SK-N-SH treated with all-trans-retinoic acid at 6 μM for 48 hours (cell line): ENCODE results near the gene PCTP.

Experiments used
- ATAC-seq: fragments of 200-7000 bp; cut with Tn5 transposase; 3 replicates; pipeline ENCODE4 v1.9.1; 2020; ENCODE audit warnings: mild to moderate bottlenecking, moderate library complexity
- ARNTL ChIP-seq: fragments of 450-650 bp; formaldehyde crosslinking; IDR thresholded peaks from 2 replicates; pipeline ENCODE4 v1.5.0; 2020; ENCODE audit warnings: low read depth, mild to moderate bottlenecking, moderate library complexity, borderline replicate concordance
- BACH2 ChIP-seq: fragments of 250-450 bp; sonication (Bioruptor Pico); IDR thresholded peaks from 2 replicates; pipeline ENCODE4 v1.9.0; 2021; ENCODE audit warnings: mild to moderate bottlenecking, borderline replicate concordance
- CSDC2 ChIP-seq: fragments of 250-450 bp; sonication (Bioruptor Pico); IDR thresholded peaks from 2 replicates; pipeline ENCODE4 v1.5.0; 2020; ENCODE audit warnings: mild to moderate bottlenecking, moderate library complexity
- ESRRG ChIP-seq: fragments of 250-450 bp; sonication (Bioruptor Pico); IDR thresholded peaks from 2 replicates; pipeline ENCODE4 v1.6.1; 2021; ENCODE audit warnings: mild to moderate bottlenecking
- GLIS3 ChIP-seq: fragments of 250-450 bp; sonication (Bioruptor Pico); IDR thresholded peaks from 2 replicates; pipeline ENCODE4 v1.5.0; 2020; ENCODE audit warnings: mild to moderate bottlenecking, moderate library complexity
- ISL1 ChIP-seq: fragments of 250-450 bp; sonication (Bioruptor Pico); IDR thresholded peaks from 2 replicates; pipeline ENCODE4 v2.1.2; 2022; ENCODE audit warnings: mild to moderate bottlenecking, moderate library complexity
- OSR1 ChIP-seq: fragments of 250-450 bp; sonication (Bioruptor Pico); IDR thresholded peaks from 2 replicates; pipeline ENCODE4 v1.8.0; 2022; ENCODE audit warnings: moderate library complexity, mild to moderate bottlenecking, inconsistent platforms
- PPARA ChIP-seq: fragments of 250-450 bp; sonication (Bioruptor Pico); IDR thresholded peaks from 2 replicates; pipeline ENCODE4 v1.5.0; 2020; ENCODE audit warnings: mild to moderate bottlenecking, borderline replicate concordance
- RARB ChIP-seq: fragments of 250-450 bp; sonication (Bioruptor Pico); IDR thresholded peaks from 2 replicates; pipeline ENCODE4 v1.8.0; 2021; ENCODE audit warnings: mild to moderate bottlenecking, moderate library complexity
- TCF4 ChIP-seq: fragments of 250-450 bp; sonication (Bioruptor Pico); IDR thresholded peaks from 2 replicates; pipeline ENCODE4 v1.8.0; 2021; ENCODE audit warnings: mild to moderate bottlenecking, moderate library complexity, borderline replicate concordance
- TOX ChIP-seq: fragments of 250-450 bp; sonication (Bioruptor Pico); IDR thresholded peaks from 2 replicates; pipeline ENCODE4 v1.8.0; 2021; ENCODE audit warnings: mild to moderate bottlenecking, moderate library complexity, borderline replicate concordance
- ZC3H10 ChIP-seq: fragments of 250-450 bp; sonication (Bioruptor Pico); IDR thresholded peaks from 2 replicates; pipeline ENCODE4 v1.5.1; 2021; ENCODE audit warnings: mild to moderate bottlenecking, moderate library complexity
- ZFP3 ChIP-seq: fragments of 250-450 bp; sonication (Bioruptor Pico); IDR thresholded peaks from 2 replicates; pipeline ENCODE4 v1.5.0; 2020; ENCODE audit warnings: mild to moderate bottlenecking, moderate library complexity
- ZFP30 ChIP-seq: fragments of 450-650 bp; formaldehyde crosslinking; IDR thresholded peaks from 2 replicates; pipeline ENCODE4 v1.5.0; 2022; ENCODE audit warnings: mild to moderate bottlenecking, moderate library complexity
- ZNF565 ChIP-seq: fragments of 450-650 bp; formaldehyde crosslinking; conservative IDR thresholded peaks from 2 replicates; pipeline ENCODE4 v1.5.0; 2020; ENCODE audit warnings: low read depth, mild to moderate bottlenecking, moderate library complexity
- ZNF70 ChIP-seq: fragments of 450-650 bp; formaldehyde crosslinking; IDR thresholded peaks from 2 replicates; pipeline ENCODE4 v1.5.0; 2020; ENCODE audit warnings: mild to moderate bottlenecking, moderate library complexity
- ZNF8 ChIP-seq: fragments of 450-650 bp; formaldehyde crosslinking; IDR thresholded peaks from 2 replicates; pipeline ENCODE4 v1.5.0; 2020; ENCODE audit warnings: mild to moderate bottlenecking, moderate library complexity
- TF ChIP-seq, protein P1 (sequence below): fragments of 250-450 bp; sonication (Bioruptor Pico); IDR thresholded peaks from 2 replicates; pipeline ENCODE4 v1.5.1; 2021; ENCODE audit warnings: mild to moderate bottlenecking, moderate library complexity
- TF ChIP-seq, protein P2 (sequence below): fragments of 250-450 bp; sonication (Bioruptor Pico); IDR thresholded peaks from 2 replicates; pipeline ENCODE4 v1.5.1; 2020; ENCODE audit warnings: low read depth, mild to moderate bottlenecking, moderate library complexity
- TF ChIP-seq, protein P3 (sequence below): fragments of 250-450 bp; sonication (Bioruptor Pico); IDR thresholded peaks from 2 replicates; pipeline ENCODE4 v1.5.0; 2020; ENCODE audit warnings: mild to moderate bottlenecking, moderate library complexity

The PCTP gene

DNA sequence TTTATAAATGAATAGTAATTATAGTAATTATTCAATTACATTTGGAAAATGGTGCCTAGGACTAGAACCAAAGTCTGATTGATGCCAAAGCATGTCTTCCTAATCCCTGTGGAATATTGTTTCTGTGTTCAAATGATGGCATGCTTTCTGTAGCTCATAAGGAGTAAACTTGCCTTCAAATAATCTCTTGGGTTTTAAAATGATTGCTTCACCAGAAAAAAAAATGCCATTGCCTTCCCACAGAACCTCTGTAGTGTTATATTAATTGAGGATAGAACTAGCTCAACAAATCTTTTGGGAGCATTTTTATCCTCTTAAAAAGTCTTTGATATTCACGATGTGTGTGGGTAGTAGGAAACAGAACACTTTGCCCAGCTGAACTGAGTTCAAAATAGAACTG, 20.5 kb upstream of the PCTP start:
- TF ChIP-seq OSR1 (CRISPR knock-in tag) (no peak), TOX (CRISPR knock-in tag) (no peak), TCF4 (CRISPR knock-in tag) (no peak), RARB (no peak), ARNTL (CRISPR knock-in tag) (no peak), ZFP3 (no peak), PPARA (CRISPR knock-in tag) (no peak), ISL1 (CRISPR knock-in tag) (no peak), ZFP30 (CRISPR knock-in tag) (no peak), ZNF8 (CRISPR knock-in tag) (no peak), ZC3H10 (CRISPR knock-in tag) (no peak), ZNF565 (CRISPR knock-in tag) (no peak), BACH2 (CRISPR knock-in tag) (no peak), GLIS3 (CRISPR knock-in tag) (no peak), CSDC2 (CRISPR knock-in tag) (no peak), ZNF70 (CRISPR knock-in tag) (no peak)
- TF ChIP-seq, protein P1, sequence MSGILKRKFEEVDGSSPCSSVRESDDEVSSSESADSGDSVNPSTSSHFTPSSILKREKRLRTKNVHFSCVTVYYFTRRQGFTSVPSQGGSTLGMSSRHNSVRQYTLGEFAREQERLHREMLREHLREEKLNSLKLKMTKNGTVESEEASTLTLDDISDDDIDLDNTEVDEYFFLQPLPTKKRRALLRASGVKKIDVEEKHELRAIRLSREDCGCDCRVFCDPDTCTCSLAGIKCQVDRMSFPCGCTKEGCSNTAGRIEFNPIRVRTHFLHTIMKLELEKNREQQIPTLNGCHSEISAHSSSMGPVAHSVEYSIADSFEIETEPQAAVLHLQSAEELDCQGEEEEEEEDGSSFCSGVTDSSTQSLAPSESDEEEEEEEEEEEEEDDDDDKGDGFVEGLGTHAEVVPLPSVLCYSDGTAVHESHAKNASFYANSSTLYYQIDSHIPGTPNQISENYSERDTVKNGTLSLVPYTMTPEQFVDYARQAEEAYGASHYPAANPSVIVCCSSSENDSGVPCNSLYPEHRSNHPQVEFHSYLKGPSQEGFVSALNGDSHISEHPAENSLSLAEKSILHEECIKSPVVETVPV: no peak
- ATAC-seq: no peak

DNA sequence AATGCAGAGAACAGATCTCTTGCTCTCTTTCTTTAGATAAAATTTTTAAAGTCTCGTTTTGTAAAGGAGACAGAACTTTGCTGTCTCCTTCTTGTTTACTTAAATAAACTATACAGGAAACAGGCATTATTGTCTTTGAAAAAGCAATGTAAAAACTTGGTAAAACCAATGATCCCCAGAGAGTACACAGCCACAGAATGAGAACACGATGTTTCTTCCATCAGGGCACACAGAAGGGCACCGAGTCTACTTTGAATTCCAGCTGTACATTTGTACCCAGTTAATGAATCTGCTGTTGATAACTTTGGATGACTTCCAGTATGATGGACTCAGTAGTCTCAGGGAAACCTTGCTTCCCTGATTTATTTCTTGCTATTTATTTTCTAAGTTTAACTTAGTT, 20.0 kb upstream of the PCTP start:
- no peak for TF ChIP-seq ZFP30 (CRISPR knock-in tag)
- no peak for TF ChIP-seq OSR1 (CRISPR knock-in tag)
- ATAC-seq: no peak

DNA sequence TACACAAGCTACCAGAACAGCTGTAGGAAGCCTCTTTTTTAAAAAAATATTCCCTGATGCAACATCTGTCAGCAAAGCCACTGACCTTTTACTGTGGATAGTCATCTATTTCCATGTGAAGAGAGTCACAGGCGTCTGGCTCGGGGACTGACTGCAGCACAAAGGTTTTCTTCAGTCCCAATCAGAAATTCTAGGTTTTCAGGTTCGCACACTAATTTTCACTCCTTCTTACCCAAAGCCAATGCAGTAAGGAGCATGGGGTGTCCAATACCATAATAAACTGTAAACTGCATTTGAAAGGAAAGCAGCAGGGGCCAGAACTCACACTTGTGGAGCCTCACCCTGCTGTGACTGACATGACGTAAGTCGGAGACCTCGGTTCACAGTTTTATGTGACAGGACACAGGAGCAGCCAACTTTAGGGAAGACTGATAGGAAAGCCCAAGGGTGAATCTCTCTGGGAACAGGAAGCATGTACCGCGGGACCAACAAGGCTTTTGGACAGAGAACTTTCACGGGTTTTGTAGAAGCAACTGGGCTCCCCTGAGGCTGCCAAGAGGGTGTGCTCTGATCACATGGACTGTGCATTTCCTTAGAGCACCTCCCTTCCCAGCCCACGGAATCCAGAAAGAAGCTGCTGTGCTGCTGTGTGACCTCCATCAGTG, 19.1 kb upstream of the PCTP start:
- ATAC-seq: peak; percentile 15; the same call in 2 of the 3 replicates
- TF ChIP-seq, protein P1: no peak
- TF ChIP-seq BACH2 (CRISPR knock-in tag) (no peak), ESRRG (CRISPR knock-in tag) (no peak), ZNF565 (CRISPR knock-in tag) (no peak), ZC3H10 (CRISPR knock-in tag) (no peak), ZFP30 (CRISPR knock-in tag) (no peak), GLIS3 (CRISPR knock-in tag) (no peak), ZFP3 (no peak), CSDC2 (CRISPR knock-in tag) (no peak)
- TF ChIP-seq, protein P2, sequence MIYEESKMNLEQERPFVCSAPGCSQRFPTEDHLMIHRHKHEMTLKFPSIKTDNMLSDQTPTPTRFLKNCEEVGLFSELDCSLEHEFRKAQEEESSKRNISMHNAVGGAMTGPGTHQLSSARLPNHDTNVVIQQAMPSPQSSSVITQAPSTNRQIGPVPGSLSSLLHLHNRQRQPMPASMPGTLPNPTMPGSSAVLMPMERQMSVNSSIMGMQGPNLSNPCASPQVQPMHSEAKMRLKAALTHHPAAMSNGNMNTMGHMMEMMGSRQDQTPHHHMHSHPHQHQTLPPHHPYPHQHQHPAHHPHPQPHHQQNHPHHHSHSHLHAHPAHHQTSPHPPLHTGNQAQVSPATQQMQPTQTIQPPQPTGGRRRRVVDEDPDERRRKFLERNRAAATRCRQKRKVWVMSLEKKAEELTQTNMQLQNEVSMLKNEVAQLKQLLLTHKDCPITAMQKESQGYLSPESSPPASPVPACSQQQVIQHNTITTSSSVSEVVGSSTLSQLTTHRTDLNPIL: no peak
- TF ChIP-seq, protein P3, sequence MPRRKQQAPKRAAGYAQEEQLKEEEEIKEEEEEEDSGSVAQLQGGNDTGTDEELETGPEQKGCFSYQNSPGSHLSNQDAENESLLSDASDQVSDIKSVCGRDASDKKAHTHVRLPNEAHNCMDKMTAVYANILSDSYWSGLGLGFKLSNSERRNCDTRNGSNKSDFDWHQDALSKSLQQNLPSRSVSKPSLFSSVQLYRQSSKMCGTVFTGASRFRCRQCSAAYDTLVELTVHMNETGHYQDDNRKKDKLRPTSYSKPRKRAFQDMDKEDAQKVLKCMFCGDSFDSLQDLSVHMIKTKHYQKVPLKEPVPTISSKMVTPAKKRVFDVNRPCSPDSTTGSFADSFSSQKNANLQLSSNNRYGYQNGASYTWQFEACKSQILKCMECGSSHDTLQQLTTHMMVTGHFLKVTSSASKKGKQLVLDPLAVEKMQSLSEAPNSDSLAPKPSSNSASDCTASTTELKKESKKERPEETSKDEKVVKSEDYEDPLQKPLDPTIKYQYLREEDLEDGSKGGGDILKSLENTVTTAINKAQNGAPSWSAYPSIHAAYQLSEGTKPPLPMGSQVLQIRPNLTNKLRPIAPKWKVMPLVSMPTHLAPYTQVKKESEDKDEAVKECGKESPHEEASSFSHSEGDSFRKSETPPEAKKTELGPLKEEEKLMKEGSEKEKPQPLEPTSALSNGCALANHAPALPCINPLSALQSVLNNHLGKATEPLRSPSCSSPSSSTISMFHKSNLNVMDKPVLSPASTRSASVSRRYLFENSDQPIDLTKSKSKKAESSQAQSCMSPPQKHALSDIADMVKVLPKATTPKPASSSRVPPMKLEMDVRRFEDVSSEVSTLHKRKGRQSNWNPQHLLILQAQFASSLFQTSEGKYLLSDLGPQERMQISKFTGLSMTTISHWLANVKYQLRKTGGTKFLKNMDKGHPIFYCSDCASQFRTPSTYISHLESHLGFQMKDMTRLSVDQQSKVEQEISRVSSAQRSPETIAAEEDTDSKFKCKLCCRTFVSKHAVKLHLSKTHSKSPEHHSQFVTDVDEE (CRISPR knock-in tag): no peak

DNA sequence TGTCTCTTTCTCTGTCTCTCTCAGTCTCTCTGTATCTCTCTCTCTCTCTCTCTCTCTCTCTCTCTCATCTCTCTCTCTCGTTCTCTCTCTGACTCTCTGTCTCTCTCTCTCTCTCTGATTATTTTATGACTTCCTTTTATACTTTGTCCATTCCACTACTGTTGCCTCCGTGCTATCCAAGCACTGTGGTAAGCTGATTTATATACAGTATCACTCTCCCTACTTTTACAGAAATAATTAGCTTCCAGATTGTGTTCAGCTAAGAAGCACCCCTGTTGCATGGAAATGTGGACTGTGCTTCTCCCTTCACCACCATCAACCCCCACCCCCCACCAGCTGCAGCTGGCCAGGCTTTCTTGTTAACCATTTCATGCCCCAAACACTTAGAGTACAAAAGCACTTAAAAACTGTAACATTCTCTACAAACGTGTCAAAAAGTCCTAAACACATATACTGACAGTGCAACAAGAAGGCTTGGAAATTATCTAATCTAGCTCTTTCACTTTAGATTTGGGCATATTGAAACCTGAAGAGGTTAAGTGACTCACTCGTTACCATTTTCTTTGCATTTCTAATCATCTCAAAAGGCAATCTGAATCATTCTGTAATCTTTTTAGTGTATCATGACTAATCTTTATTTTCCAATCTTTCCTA, 16.6 kb upstream of the PCTP start:
- TF ChIP-seq PPARA (CRISPR knock-in tag) (no peak), GLIS3 (CRISPR knock-in tag) (no peak), TCF4 (CRISPR knock-in tag) (peak; percentile 38; the same call in 1 of the 2 replicates)
- ATAC-seq: peak; percentile 67
